HEK293 (cell line): ENCODE data around the gene MEF2C.

ENCODE experiments used
- CTCF ChIA-PET: fragments of 350-600 bp; formaldehyde crosslinking; extraction: SDS; loops from one replicate; lab custom pipeline; 2021; ENCODE audit warnings: antibody characterized with exemption; lab: Yijun Ruan, JAX
- POLR2A ChIA-PET: fragments of 300-600 bp; formaldehyde crosslinking; extraction: SDS; loops from one replicate; lab custom pipeline; 2020; ENCODE audit warnings: antibody characterized with exemption, inconsistent platforms; lab: Yijun Ruan, JAX
- H3K27ac ChIP-seq: fragments of 200-500 bp; sonication (Bioruptor generic); 2 replicates; pipeline ENCODE4 v1.5.1; 2014; ENCODE audit warnings: low read depth, low read length, control low read depth, inconsistent platforms; ENCODE audit errors: extremely low read depth
- H3K36me3 ChIP-seq, 2 experiments: fragments of 200-500 bp in 1 of 2; sonication (Bioruptor generic) in 1 of 2; 1 replicate in 1 of 2; 2 replicates in 1 of 2; pipeline ENCODE4 v1.5.1; 2014 to 2017; ENCODE audit warnings: inconsistent platforms in 2 of 2, low read length in 2 of 2; ENCODE audit not compliant: control insufficient read depth in 2 of 2, insufficient read depth in 1 of 2
- H3K4me1 ChIP-seq: fragments of 200-500 bp; sonication (Bioruptor generic); 2 replicates; pipeline ENCODE4 v1.5.1; 2014; ENCODE audit warnings: mild to moderate bottlenecking, low read length, inconsistent platforms; ENCODE audit not compliant: control insufficient read depth, insufficient read depth
- H3K4me3 ChIP-seq: 2 replicates; pipeline ENCODE4 v1.5.1; 2011; ENCODE audit warnings: low read depth, mild to moderate bottlenecking, control low read depth, low read length, moderate library complexity
- H3K9me3 ChIP-seq: fragments of 200-500 bp; sonication (Bioruptor generic); 2 replicates; pipeline ENCODE4 v1.5.1; 2014; ENCODE audit warnings: low read depth, low read length, inconsistent platforms; ENCODE audit not compliant: control insufficient read depth, insufficient read depth
- SALL2 ChIP-seq: fragments of 450-650 bp; formaldehyde crosslinking; IDR thresholded peaks from 2 replicates; pipeline ENCODE4 v1.5.0; 2017; ENCODE audit warnings: missing biosample characterization, mild to moderate bottlenecking, missing genetic modification characterization, borderline replicate concordance
- SP3 ChIP-seq: fragments of 450-650 bp; formaldehyde crosslinking; IDR thresholded peaks from 2 replicates; pipeline ENCODE4 v1.5.1; 2016; ENCODE audit warnings: missing biosample characterization, missing genetic modification characterization
- ZNF112 ChIP-seq: fragments of 450-650 bp; formaldehyde crosslinking; IDR thresholded peaks from 2 replicates; pipeline ENCODE4 v1.5.0; 2017; ENCODE audit warnings: missing biosample characterization, missing genetic modification characterization
- ZNF138 ChIP-seq: fragments of 450-650 bp; formaldehyde crosslinking; IDR thresholded peaks from 2 replicates; pipeline ENCODE4 v1.5.1; 2016; ENCODE audit warnings: missing biosample characterization, missing genetic modification characterization, borderline replicate concordance
- ZNF155 ChIP-seq: fragments of 450-650 bp; formaldehyde crosslinking; IDR thresholded peaks from 2 replicates; pipeline ENCODE4 v1.5.1; 2016; ENCODE audit warnings: missing biosample characterization, missing genetic modification characterization
- ZNF211 ChIP-seq: fragments of 450-650 bp; formaldehyde crosslinking; IDR thresholded peaks from 2 replicates; pipeline ENCODE4 v1.5.1; 2016; ENCODE audit warnings: low read depth, missing biosample characterization, missing genetic modification characterization
- ZNF221 ChIP-seq: fragments of 450-650 bp; formaldehyde crosslinking; IDR thresholded peaks from 2 replicates; pipeline ENCODE4 v1.5.1; 2017; ENCODE audit warnings: missing biosample characterization, missing genetic modification characterization, borderline replicate concordance
- ZNF423 ChIP-seq: fragments of 450-650 bp; formaldehyde crosslinking; IDR thresholded peaks from 2 replicates; pipeline ENCODE4 v1.5.1; 2016; ENCODE audit warnings: missing biosample characterization, missing genetic modification characterization
- ZNF514 ChIP-seq: fragments of 450-650 bp; formaldehyde crosslinking; IDR thresholded peaks from 2 replicates; pipeline ENCODE4 v1.5.1; 2016; ENCODE audit warnings: missing biosample characterization, missing genetic modification characterization
- ZNF600 ChIP-seq: fragments of 450-650 bp; formaldehyde crosslinking; IDR thresholded peaks from 2 replicates; pipeline ENCODE4 v1.5.1; 2016; ENCODE audit warnings: missing biosample characterization, missing genetic modification characterization
- ZNF626 ChIP-seq: fragments of 450-650 bp; sonication (Bioruptor Pico); formaldehyde crosslinking; IDR thresholded peaks from 2 replicates; pipeline ENCODE4 v1.5.1; 2018; ENCODE audit warnings: missing biosample characterization, missing genetic modification characterization, inconsistent platforms
- ZNF670 ChIP-seq: fragments of 450-650 bp; formaldehyde crosslinking; IDR thresholded peaks from 2 replicates; pipeline ENCODE4 v1.5.1; 2016; ENCODE audit warnings: missing biosample characterization, missing genetic modification characterization, low read depth
- ZNF677 ChIP-seq: fragments of 450-650 bp; IDR thresholded peaks from 2 replicates; pipeline ENCODE4 v1.5.0; 2018; ENCODE audit warnings: missing biosample characterization, mild to moderate bottlenecking, missing genetic modification characterization, moderate library complexity
- ZNF785 ChIP-seq: fragments of 450-650 bp; formaldehyde crosslinking; IDR thresholded peaks from 2 replicates; pipeline ENCODE4 v1.5.1; 2016; ENCODE audit warnings: missing biosample characterization, missing genetic modification characterization
- ZSCAN30 ChIP-seq: fragments of 450-650 bp; IDR thresholded peaks from 2 replicates; pipeline ENCODE4 v1.5.1; 2018; ENCODE audit warnings: missing biosample characterization, mild to moderate bottlenecking, missing genetic modification characterization, moderate library complexity
- TF ChIP-seq, protein P1 (sequence below): fragments of 450-650 bp; IDR thresholded peaks from 2 replicates; pipeline ENCODE4 v1.5.1; 2018; ENCODE audit warnings: missing biosample characterization, missing genetic modification characterization
- TF ChIP-seq, protein P2 (sequence below): fragments of 450-650 bp; formaldehyde crosslinking; IDR thresholded peaks from 2 replicates; pipeline ENCODE4 v1.5.1; 2016; ENCODE audit warnings: missing biosample characterization, missing genetic modification characterization
- TF ChIP-seq, protein P3 (sequence below): fragments of 450-650 bp; formaldehyde crosslinking; IDR thresholded peaks from 2 replicates; pipeline ENCODE4 v1.5.1; 2017; ENCODE audit warnings: missing biosample characterization, missing genetic modification characterization
- TF ChIP-seq, protein P4 (sequence below): fragments of 450-650 bp; formaldehyde crosslinking; IDR thresholded peaks from 2 replicates; pipeline ENCODE4 v1.5.1; 2017; ENCODE audit warnings: missing biosample characterization, mild to moderate bottlenecking, missing genetic modification characterization, moderate library complexity
- TF ChIP-seq, protein P5 (sequence below): fragments of 450-650 bp; formaldehyde crosslinking; IDR thresholded peaks from 2 replicates; pipeline ENCODE4 v1.5.1; 2016; ENCODE audit warnings: missing biosample characterization, missing genetic modification characterization
- TF ChIP-seq, protein P6 (sequence below): fragments of 450-650 bp; formaldehyde crosslinking; IDR thresholded peaks from 2 replicates; pipeline ENCODE4 v1.5.1; 2016; ENCODE audit warnings: missing biosample characterization, missing genetic modification characterization

The MEF2C gene

DNA sequence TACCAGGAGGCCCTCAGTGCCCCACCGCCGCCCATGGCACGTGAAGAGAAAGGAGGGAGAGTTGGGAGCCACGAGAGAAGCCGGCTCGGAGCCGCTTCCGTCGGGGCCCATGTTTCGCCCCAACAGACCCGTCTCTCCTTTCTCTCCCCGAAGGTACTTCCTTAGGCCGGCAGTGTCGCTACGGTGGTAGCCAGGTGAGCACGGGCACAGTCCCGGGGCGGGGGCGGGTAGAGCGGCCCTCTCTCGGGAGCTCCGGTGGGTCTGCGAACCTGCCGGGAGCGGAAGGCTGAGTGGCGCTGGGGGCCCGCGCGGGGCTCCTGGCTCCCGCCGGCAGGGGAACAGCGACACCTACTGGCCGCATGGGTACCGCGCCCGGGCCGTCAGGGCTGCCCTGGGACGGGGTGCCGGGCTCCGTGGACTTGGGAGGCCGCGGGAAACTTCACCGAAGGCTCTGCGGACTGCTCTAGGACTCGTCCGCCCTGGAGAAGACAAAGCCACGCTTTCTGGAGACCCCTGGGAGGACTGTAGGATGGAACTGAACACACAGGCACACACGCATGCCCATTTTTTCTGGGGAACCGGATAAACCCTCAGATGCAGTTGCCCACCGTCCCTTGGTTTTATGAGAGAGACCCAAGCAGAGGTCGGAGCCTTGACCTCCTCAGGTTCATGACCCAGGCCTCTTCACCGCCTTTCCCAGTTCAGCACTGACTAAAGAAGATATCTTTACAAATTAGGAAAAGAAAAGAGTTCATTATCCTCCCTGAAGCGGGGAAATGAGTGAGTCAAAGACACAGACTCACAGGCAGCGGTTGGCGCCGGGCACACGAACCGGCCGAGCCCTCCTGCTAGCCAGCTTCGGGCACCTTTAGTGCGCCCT is 202.5 kb downstream of the MEF2C start:
- Histone ChIP-seq H3K36me3 (no peaks in the 10 kb centered on the region), H3K4me3 (peak overlapping the region; percentile 35), H3K4me1 (peaks cover 3% of the 10 kb centered on the region), H3K9me3 (no peaks in the 10 kb centered on the region), H3K27ac (peak overlapping the region; percentile 80; the same call in 1 of the 2 replicates)
- ChIA-PET POLR2A (interaction anchor here (0.8 to 1.3 kb wide), 3 partner anchors 14 to 164 kb away, joined by 3 to 5 read pairs (median 3); no protein-coding TSS in a partner anchor), CTCF (interaction anchor here (0.5 to 4.1 kb wide), 22 partner anchors 11 to 906 kb away, joined by 3 to 28 read pairs (median 3); no protein-coding TSS in a partner anchor)
- TF ChIP-seq ZNF155 (no peak), ZNF112 (tag by site-specific recombination) (no peak), SALL2 (tag by site-specific recombination) (no peak), ZNF785 (tag by site-specific recombination) (no peak), ZNF626 (tag by site-specific recombination) (no peak), ZNF211 (tag by site-specific recombination) (no peak), ZNF221 (tag by site-specific recombination) (no peak), ZNF138 (tag by site-specific recombination) (no peak), ZNF423 (no peak), ZNF514 (tag by site-specific recombination) (no peak), ZNF677 (no peak), ZSCAN30 (tag by site-specific recombination) (peak; percentile 93), ZNF600 (tag by site-specific recombination) (peak; percentile 76), SP3 (no peak), ZNF670 (no peak)
- TF ChIP-seq, protein P1, sequence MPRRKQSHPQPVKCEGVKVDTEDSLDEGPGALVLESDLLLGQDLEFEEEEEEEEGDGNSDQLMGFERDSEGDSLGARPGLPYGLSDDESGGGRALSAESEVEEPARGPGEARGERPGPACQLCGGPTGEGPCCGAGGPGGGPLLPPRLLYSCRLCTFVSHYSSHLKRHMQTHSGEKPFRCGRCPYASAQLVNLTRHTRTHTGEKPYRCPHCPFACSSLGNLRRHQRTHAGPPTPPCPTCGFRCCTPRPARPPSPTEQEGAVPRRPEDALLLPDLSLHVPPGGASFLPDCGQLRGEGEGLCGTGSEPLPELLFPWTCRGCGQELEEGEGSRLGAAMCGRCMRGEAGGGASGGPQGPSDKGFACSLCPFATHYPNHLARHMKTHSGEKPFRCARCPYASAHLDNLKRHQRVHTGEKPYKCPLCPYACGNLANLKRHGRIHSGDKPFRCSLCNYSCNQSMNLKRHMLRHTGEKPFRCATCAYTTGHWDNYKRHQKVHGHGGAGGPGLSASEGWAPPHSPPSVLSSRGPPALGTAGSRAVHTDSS (tag by site-specific recombination), result no peak
- TF ChIP-seq, protein P2, sequence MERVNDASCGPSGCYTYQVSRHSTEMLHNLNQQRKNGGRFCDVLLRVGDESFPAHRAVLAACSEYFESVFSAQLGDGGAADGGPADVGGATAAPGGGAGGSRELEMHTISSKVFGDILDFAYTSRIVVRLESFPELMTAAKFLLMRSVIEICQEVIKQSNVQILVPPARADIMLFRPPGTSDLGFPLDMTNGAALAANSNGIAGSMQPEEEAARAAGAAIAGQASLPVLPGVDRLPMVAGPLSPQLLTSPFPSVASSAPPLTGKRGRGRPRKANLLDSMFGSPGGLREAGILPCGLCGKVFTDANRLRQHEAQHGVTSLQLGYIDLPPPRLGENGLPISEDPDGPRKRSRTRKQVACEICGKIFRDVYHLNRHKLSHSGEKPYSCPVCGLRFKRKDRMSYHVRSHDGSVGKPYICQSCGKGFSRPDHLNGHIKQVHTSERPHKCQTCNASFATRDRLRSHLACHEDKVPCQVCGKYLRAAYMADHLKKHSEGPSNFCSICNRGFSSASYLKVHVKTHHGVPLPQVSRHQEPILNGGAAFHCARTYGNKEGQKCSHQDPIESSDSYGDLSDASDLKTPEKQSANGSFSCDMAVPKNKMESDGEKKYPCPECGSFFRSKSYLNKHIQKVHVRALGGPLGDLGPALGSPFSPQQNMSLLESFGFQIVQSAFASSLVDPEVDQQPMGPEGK (tag by site-specific recombination), result peak; percentile 91
- TF ChIP-seq, protein P3, sequence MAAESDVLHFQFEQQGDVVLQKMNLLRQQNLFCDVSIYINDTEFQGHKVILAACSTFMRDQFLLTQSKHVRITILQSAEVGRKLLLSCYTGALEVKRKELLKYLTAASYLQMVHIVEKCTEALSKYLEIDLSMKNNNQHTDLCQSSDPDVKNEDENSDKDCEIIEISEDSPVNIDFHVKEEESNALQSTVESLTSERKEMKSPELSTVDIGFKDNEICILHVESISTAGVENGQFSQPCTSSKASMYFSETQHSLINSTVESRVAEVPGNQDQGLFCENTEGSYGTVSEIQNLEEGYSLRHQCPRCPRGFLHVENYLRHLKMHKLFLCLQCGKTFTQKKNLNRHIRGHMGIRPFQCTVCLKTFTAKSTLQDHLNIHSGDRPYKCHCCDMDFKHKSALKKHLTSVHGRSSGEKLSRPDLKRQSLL (tag by site-specific recombination), result peak; percentile 47
- TF ChIP-seq, protein P4, sequence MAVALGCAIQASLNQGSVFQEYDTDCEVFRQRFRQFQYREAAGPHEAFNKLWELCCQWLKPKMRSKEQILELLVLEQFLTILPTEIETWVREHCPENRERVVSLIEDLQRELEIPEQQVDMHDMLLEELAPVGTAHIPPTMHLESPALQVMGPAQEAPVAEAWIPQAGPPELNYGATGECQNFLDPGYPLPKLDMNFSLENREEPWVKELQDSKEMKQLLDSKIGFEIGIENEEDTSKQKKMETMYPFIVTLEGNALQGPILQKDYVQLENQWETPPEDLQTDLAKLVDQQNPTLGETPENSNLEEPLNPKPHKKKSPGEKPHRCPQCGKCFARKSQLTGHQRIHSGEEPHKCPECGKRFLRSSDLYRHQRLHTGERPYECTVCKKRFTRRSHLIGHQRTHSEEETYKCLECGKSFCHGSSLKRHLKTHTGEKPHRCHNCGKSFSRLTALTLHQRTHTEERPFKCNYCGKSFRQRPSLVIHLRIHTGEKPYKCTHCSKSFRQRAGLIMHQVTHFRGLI (tag by site-specific recombination), result no peak
- TF ChIP-seq, protein P5, sequence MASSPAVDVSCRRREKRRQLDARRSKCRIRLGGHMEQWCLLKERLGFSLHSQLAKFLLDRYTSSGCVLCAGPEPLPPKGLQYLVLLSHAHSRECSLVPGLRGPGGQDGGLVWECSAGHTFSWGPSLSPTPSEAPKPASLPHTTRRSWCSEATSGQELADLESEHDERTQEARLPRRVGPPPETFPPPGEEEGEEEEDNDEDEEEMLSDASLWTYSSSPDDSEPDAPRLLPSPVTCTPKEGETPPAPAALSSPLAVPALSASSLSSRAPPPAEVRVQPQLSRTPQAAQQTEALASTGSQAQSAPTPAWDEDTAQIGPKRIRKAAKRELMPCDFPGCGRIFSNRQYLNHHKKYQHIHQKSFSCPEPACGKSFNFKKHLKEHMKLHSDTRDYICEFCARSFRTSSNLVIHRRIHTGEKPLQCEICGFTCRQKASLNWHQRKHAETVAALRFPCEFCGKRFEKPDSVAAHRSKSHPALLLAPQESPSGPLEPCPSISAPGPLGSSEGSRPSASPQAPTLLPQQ (tag by site-specific recombination), result peak; percentile 63
- TF ChIP-seq, protein P6, sequence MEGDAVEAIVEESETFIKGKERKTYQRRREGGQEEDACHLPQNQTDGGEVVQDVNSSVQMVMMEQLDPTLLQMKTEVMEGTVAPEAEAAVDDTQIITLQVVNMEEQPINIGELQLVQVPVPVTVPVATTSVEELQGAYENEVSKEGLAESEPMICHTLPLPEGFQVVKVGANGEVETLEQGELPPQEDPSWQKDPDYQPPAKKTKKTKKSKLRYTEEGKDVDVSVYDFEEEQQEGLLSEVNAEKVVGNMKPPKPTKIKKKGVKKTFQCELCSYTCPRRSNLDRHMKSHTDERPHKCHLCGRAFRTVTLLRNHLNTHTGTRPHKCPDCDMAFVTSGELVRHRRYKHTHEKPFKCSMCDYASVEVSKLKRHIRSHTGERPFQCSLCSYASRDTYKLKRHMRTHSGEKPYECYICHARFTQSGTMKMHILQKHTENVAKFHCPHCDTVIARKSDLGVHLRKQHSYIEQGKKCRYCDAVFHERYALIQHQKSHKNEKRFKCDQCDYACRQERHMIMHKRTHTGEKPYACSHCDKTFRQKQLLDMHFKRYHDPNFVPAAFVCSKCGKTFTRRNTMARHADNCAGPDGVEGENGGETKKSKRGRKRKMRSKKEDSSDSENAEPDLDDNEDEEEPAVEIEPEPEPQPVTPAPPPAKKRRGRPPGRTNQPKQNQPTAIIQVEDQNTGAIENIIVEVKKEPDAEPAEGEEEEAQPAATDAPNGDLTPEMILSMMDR (tag by site-specific recombination), result peak; percentile 95
